Muscle layer of colon (tissue), 2 donors: ENCODE measurements around the gene XYLT1.

Experiments used
- H3K27ac ChIP-seq: one replicate; pipeline ENCODE4 v1.7.0; 2013; ENCODE audit warnings: low read depth, mild to moderate bottlenecking, low read length, moderate library complexity
- H3K27me3 ChIP-seq, 2 donors: one replicate each; pipeline ENCODE4 v1.7.0; 2013; ENCODE audit warnings: low read length in 2 of 2, mild to moderate bottlenecking in 2 of 2; ENCODE audit not compliant: insufficient read depth in 2 of 2, control insufficient read depth in 1 of 2
- H3K36me3 ChIP-seq: one replicate; pipeline ENCODE4 v1.7.0; 2013; ENCODE audit warnings: mild to moderate bottlenecking, low read length; ENCODE audit not compliant: insufficient read depth
- H3K4me1 ChIP-seq: one replicate; pipeline ENCODE4 v1.7.0; 2013; ENCODE audit warnings: mild to moderate bottlenecking, low read length; ENCODE audit not compliant: insufficient read depth
- H3K4me3 ChIP-seq, 2 donors: one replicate each; pipeline ENCODE4 v1.7.0; 2013; ENCODE audit warnings: low read length in 2 of 2, low read depth in 1 of 2, mild to moderate bottlenecking in 1 of 2, moderate library complexity in 1 of 2
- H3K9ac ChIP-seq: one replicate; pipeline ENCODE4 v1.7.0; 2013; ENCODE audit warnings: low read length
- H3K9me3 ChIP-seq: one replicate; pipeline ENCODE4 v1.7.0; 2013; ENCODE audit warnings: mild to moderate bottlenecking, low read length
- donor health status: abdominal sarcoma.
- donor health status: Adenocarcinoma of cecum.

Gene XYLT1

GRCh38 chr16:17269439-17269838 is 201.3 kb downstream of the XYLT1 start:
- Histone ChIP-seq H3K27ac (no peak overlapping the region), H3K4me3 (no peak overlapping the region), H3K9me3 (no peaks in the 10 kb centered on the region), H3K27me3 (no peaks in the 10 kb centered on the region), H3K36me3 (no peaks in the 10 kb centered on the region), H3K4me1 (peaks cover 40% of the 10 kb centered on the region), H3K9ac (no peak overlapping the region)

- Histone ChIP-seq H3K36me3 (no peaks in the 10 kb centered on the region), H3K27ac (no peak overlapping the region), H3K27me3 (no peaks in the 10 kb centered on the region), H3K4me1 (peaks cover 26% of the 10 kb centered on the region), H3K4me3 (no peak overlapping the region), H3K9ac (no peak overlapping the region), H3K9me3 (no peaks in the 10 kb centered on the region)
These were observed 204.0 kb downstream of the XYLT1 start for GRCh38 chr16:17266608-17267313.

- Histone ChIP-seq H3K9ac (no peak overlapping the region), H3K36me3 (no peaks in the 10 kb centered on the region), H3K4me1 (peaks cover 14% of the 10 kb centered on the region), H3K27ac (no peak overlapping the region), H3K27me3 (no peaks in the 10 kb centered on the region), H3K4me3 (no peak overlapping the region), H3K9me3 (no peaks in the 10 kb centered on the region)
These were observed 205.6 kb downstream of the XYLT1 start for GRCh38 chr16:17265154-17265553.

- no peaks in the 10 kb centered on the region for H3K27me3 ChIP-seq
- H3K4me1 ChIP-seq, result peaks cover 5% of the 10 kb centered on the region
- H3K4me3 ChIP-seq, result no peak overlapping the region
These were observed 209.4 kb downstream of the XYLT1 start for GRCh38 chr16:17261197-17261858.

GRCh38 chr16:17260276-17260849 is 210.4 kb downstream of the XYLT1 start:
- Histone ChIP-seq H3K36me3 (no peaks in the 10 kb centered on the region), H3K4me3 (no peak overlapping the region), H3K4me1 (peaks cover 5% of the 10 kb centered on the region), H3K9me3 (no peaks in the 10 kb centered on the region), H3K27me3 (no peaks in the 10 kb centered on the region), H3K9ac (no peak overlapping the region), H3K27ac (no peak overlapping the region)

More at GRCh38 chr16:17261197-17261858, 209.4 kb downstream of the XYLT1 start:
- no peaks in the 10 kb centered on the region for H3K9me3 ChIP-seq
- no peaks in the 10 kb centered on the region for H3K36me3 ChIP-seq
- H3K27ac ChIP-seq, result no peak overlapping the region
- H3K9ac ChIP-seq, result no peak overlapping the region

GRCh38 chr16:17259751-17260270 is 210.9 kb downstream of the XYLT1 start:
- Histone ChIP-seq H3K4me1 (peaks cover 5% of the 10 kb centered on the region), H3K36me3 (no peaks in the 10 kb centered on the region), H3K4me3 (no peak overlapping the region), H3K9me3 (no peaks in the 10 kb centered on the region), H3K9ac (no peak overlapping the region), H3K27me3 (no peaks in the 10 kb centered on the region), H3K27ac (no peak overlapping the region)

GRCh38 chr16:17258848-17259713 is 211.7 kb downstream of the XYLT1 start:
- no peak overlapping the region for H3K9ac ChIP-seq
- H3K4me1 ChIP-seq, result peaks cover 5% of the 10 kb centered on the region
- H3K4me3 ChIP-seq, result no peak overlapping the region
- no peaks in the 10 kb centered on the region for H3K27me3 ChIP-seq
- H3K9me3 ChIP-seq, result no peaks in the 10 kb centered on the region
- H3K27ac ChIP-seq, result peak overlapping the region; percentile 42
- H3K36me3 ChIP-seq, result no peaks in the 10 kb centered on the region

GRCh38 chr16:17258077-17258599 is 212.6 kb downstream of the XYLT1 start:
- Histone ChIP-seq H3K9me3 (no peaks in the 10 kb centered on the region), H3K4me3 (no peak overlapping the region), H3K4me1 (peaks cover 5% of the 10 kb centered on the region), H3K27me3 (no peaks in the 10 kb centered on the region), H3K27ac (no peak overlapping the region), H3K36me3 (no peaks in the 10 kb centered on the region), H3K9ac (no peak overlapping the region)

- Histone ChIP-seq H3K27me3 (no peaks in the 10 kb centered on the region), H3K4me3 (no peak overlapping the region), H3K9ac (no peak overlapping the region), H3K36me3 (no peaks in the 10 kb centered on the region), H3K4me1 (peaks cover 5% of the 10 kb centered on the region), H3K9me3 (no peaks in the 10 kb centered on the region), H3K27ac (no peak overlapping the region)
These were observed 213.2 kb downstream of the XYLT1 start for GRCh38 chr16:17257426-17258023.

- Histone ChIP-seq H3K9ac (no peak overlapping the region), H3K4me3 (no peak overlapping the region), H3K27me3 (no peaks in the 10 kb centered on the region), H3K4me1 (no peaks in the 10 kb centered on the region), H3K9me3 (no peaks in the 10 kb centered on the region), H3K36me3 (no peaks in the 10 kb centered on the region), H3K27ac (no peak overlapping the region)
These were observed 218.1 kb downstream of the XYLT1 start for GRCh38 chr16:17252701-17253100.
